Measurements from ENCODE around the gene PFKM.

The PFKM gene

DNA sequence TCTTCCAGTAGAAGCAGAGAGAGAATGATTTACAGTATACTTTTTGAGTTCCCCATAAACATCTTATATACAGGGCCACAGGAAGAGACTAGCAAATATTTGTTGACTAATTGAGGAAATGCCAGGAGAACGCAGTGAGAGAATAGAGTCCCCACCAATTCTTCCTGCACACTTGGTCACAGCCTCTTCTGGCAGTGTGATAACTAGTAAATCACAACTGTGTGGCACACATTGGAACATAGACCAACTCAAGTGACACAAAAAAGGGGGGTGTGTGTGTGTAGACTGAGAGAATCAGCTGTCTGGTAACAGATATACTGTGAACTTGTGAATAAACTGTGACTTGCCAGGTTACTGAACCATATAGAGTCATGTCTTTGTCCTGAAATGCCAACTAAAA, 10.2 kb downstream of the PFKM start:
- H3K4me1 ChIP-seq (ENCODE audit: low read length) = peaks cover 4% of the 10 kb centered on the region; the same call in 1 of the 2 replicates
- no peak overlapping the region for H3K4me3 ChIP-seq (ENCODE audit: low read length)
- H3K36me3 ChIP-seq (replicated peaks; ENCODE audit: insufficient read depth, low read length) = peaks cover 12% of the 10 kb centered on the region; the same call in 1 of the 2 replicates
- no peaks in the 10 kb centered on the region for H3K9me3 ChIP-seq (replicated peaks; ENCODE audit: insufficient read depth, low read length)
- H3K9ac ChIP-seq (ENCODE audit: low read length) = no peak overlapping the region
- DNase-seq = no peak
- no peaks in the 10 kb centered on the region for H3F3A ChIP-seq (ENCODE audit: insufficient read depth, low read length)
- H3K27me3 ChIP-seq (replicated peaks; ENCODE audit: insufficient read depth, low read length) = no peaks in the 10 kb centered on the region
- no peak overlapping the region for H3K27ac ChIP-seq (ENCODE audit: low read length)
- TF ChIP-seq EZH2 (optimal IDR thresholded peaks at IDR 0.05; ENCODE audit: low read depth, low read length) = no peak
- TF ChIP-seq, protein P1, sequence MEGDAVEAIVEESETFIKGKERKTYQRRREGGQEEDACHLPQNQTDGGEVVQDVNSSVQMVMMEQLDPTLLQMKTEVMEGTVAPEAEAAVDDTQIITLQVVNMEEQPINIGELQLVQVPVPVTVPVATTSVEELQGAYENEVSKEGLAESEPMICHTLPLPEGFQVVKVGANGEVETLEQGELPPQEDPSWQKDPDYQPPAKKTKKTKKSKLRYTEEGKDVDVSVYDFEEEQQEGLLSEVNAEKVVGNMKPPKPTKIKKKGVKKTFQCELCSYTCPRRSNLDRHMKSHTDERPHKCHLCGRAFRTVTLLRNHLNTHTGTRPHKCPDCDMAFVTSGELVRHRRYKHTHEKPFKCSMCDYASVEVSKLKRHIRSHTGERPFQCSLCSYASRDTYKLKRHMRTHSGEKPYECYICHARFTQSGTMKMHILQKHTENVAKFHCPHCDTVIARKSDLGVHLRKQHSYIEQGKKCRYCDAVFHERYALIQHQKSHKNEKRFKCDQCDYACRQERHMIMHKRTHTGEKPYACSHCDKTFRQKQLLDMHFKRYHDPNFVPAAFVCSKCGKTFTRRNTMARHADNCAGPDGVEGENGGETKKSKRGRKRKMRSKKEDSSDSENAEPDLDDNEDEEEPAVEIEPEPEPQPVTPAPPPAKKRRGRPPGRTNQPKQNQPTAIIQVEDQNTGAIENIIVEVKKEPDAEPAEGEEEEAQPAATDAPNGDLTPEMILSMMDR (IDR thresholded peaks at IDR 0.05; ENCODE audit: low read length) = no peak
- no peak for TF ChIP-seq EZH2phosphoT487 (IDR thresholded peaks at IDR 0.05; ENCODE audit: low read length)
- peaks cover 19% of the 10 kb centered on the region for H3K79me2 ChIP-seq (ENCODE audit: low read length)
- no peak overlapping the region for H2AFZ ChIP-seq (ENCODE audit: low read length)
- H3K4me2 ChIP-seq (ENCODE audit: low read depth, low read length) = no peak overlapping the region
- H4K20me1 ChIP-seq (ENCODE audit: insufficient read depth, low read length) = no peaks in the 10 kb centered on the region
- no peaks in the 10 kb centered on the region for H3K9me2 ChIP-seq (replicated peaks; ENCODE audit: insufficient read depth, low read length)

DNA sequence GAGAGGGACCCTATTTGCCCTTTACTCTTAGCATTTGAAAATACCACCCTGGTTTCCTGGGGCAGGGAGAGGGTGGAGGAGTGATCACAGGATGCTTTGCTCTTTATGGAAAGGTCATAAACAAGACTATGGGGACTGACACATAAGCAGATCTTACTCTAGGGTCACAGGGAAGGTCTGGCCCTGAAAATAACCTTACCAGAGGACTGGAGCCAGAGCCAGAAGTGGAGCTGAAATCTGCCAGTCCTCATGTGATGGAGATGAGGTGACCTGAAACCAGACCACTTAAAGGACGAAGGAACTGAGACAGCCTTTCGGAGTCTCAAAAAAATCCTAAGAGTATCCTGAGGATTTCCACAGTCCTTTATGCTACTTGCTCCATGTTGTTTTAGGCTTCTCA, 12.4 kb downstream of the PFKM start:
- H3K4me3 ChIP-seq (ENCODE audit: low read length) = no peak overlapping the region
- H4K20me1 ChIP-seq (ENCODE audit: insufficient read depth, low read length) = no peaks in the 10 kb centered on the region
- H3K79me2 ChIP-seq (ENCODE audit: low read length) = peaks cover 14% of the 10 kb centered on the region
- no peaks in the 10 kb centered on the region for H3K9me3 ChIP-seq (replicated peaks; ENCODE audit: insufficient read depth, low read length)
- peaks cover 4% of the 10 kb centered on the region; the same call in 1 of the 2 replicates for H3K4me1 ChIP-seq (ENCODE audit: low read length)
- TF ChIP-seq, protein P1 (IDR thresholded peaks at IDR 0.05; ENCODE audit: low read length) = no peak
- no peak for TF ChIP-seq EZH2phosphoT487 (IDR thresholded peaks at IDR 0.05; ENCODE audit: low read length)
- TF ChIP-seq EZH2 (optimal IDR thresholded peaks at IDR 0.05; ENCODE audit: low read depth, low read length) = no peak
- no peaks in the 10 kb centered on the region for H3K27me3 ChIP-seq (replicated peaks; ENCODE audit: insufficient read depth, low read length)
- no peak overlapping the region for H3K9ac ChIP-seq (ENCODE audit: low read length)
- H3K9me2 ChIP-seq (replicated peaks; ENCODE audit: insufficient read depth, low read length) = no peaks in the 10 kb centered on the region
- no peak overlapping the region for H3K27ac ChIP-seq (ENCODE audit: low read length)
- DNase-seq = no peak
- no peak overlapping the region for H3K4me2 ChIP-seq (ENCODE audit: low read depth, low read length)
- no peak overlapping the region for H2AFZ ChIP-seq (ENCODE audit: low read length)
- H3F3A ChIP-seq (ENCODE audit: insufficient read depth, low read length) = no peaks in the 10 kb centered on the region
- H3K36me3 ChIP-seq (replicated peaks; ENCODE audit: insufficient read depth, low read length) = peaks cover 12% of the 10 kb centered on the region; the same call in 1 of the 2 replicates

GRCh38 chr12:48132826-48133225, 13.7 kb downstream of the PFKM start:
- Histone ChIP-seq H3F3A (ENCODE audit: insufficient read depth, low read length) (no peaks in the 10 kb centered on the region), H3K79me2 (ENCODE audit: low read length) (peaks cover 9% of the 10 kb centered on the region), H3K4me3 (ENCODE audit: low read length) (no peak overlapping the region), H3K36me3 (replicated peaks; ENCODE audit: insufficient read depth, low read length) (peaks cover 12% of the 10 kb centered on the region; the same call in 1 of the 2 replicates), H3K9me3 (replicated peaks; ENCODE audit: insufficient read depth, low read length) (no peaks in the 10 kb centered on the region), H3K9me2 (replicated peaks; ENCODE audit: insufficient read depth, low read length) (no peaks in the 10 kb centered on the region), H3K27me3 (replicated peaks; ENCODE audit: insufficient read depth, low read length) (no peaks in the 10 kb centered on the region), H3K9ac (ENCODE audit: low read length) (no peak overlapping the region), H4K20me1 (ENCODE audit: insufficient read depth, low read length) (no peaks in the 10 kb centered on the region), H3K4me2 (ENCODE audit: low read depth, low read length) (no peak overlapping the region), H2AFZ (ENCODE audit: low read length) (no peak overlapping the region), H3K4me1 (ENCODE audit: low read length) (no peaks in the 10 kb centered on the region), H3K27ac (ENCODE audit: low read length) (no peak overlapping the region)
- TF ChIP-seq, protein P1 (IDR thresholded peaks at IDR 0.05; ENCODE audit: low read length) = no peak
- TF ChIP-seq EZH2phosphoT487 (IDR thresholded peaks at IDR 0.05; ENCODE audit: low read length) = no peak
- TF ChIP-seq EZH2 (optimal IDR thresholded peaks at IDR 0.05; ENCODE audit: low read depth, low read length) = no peak
- DNase-seq = no peak
